ENCODE results near the gene ZPBP. TPM values are rescaled to one million over a fixed set of nuclear protein-coding genes. Genes with fewer than 3 reads are reported as not detected.

ZPBP gene
- total RNA-seq, 2 donors from 2014 or later = not detected

Other genes with a start within 250 kb of the ZPBP start
- 100 to 1,000 TPM; 301 to 323 TPM for gene IKZF1, start 211.5 kb upstream of the ZPBP start, total RNA-seq

Data from T-helper 17 cell (primary cell).